Liver (tissue), 9 donors: ENCODE measurements around the gene CFAP410. TPM values are rescaled to one million over a fixed set of nuclear protein-coding genes. Genes with fewer than 3 reads are reported as not detected.
A peak's percentile ranks its signal among the peaks of the same experiment; 100 is the strongest.

Experiments
- DNase-seq: peaks from one replicate; pipeline ENCODE4 v3.0.0-alpha.2; 2017; ENCODE audit warnings: low spot score
- H3K27ac ChIP-seq, 2 donors: one replicate each; pipeline ENCODE4 v1.7.0; 2013; ENCODE audit warnings: inconsistent platforms in 2 of 2, low read length in 2 of 2, control low read depth in 1 of 2, low read depth in 1 of 2, mild to moderate bottlenecking in 1 of 2
- H3K27me3 ChIP-seq, 4 donors: one replicate each; pipeline versions ENCODE4 v1.6.1 to v1.7.0; 2013; ENCODE audit warnings: low read length in 3 of 4, inconsistent platforms in 1 of 4, mild to moderate bottlenecking in 1 of 4, moderate library complexity in 1 of 4; ENCODE audit not compliant: control insufficient read depth in 4 of 4, insufficient read depth in 4 of 4
- H3K36me3 ChIP-seq, 4 donors: one replicate each; pipeline versions ENCODE4 v1.6.1 to v1.7.0; 2013; ENCODE audit warnings: low read length in 3 of 4, mild to moderate bottlenecking in 3 of 4, low read depth in 1 of 4, moderate library complexity in 1 of 4; ENCODE audit not compliant: control insufficient read depth in 4 of 4, insufficient read depth in 3 of 4
- H3K4me1 ChIP-seq, 4 donors: one replicate each; pipeline versions ENCODE4 v1.6.1 to v1.7.0; 2013; ENCODE audit warnings: low read length in 3 of 4, mild to moderate bottlenecking in 3 of 4, moderate library complexity in 1 of 4; ENCODE audit not compliant: control insufficient read depth in 4 of 4, insufficient read depth in 4 of 4
- H3K4me3 ChIP-seq, 3 donors: one replicate each; pipeline versions ENCODE4 v1.6.1 to v1.7.0; 2013; ENCODE audit warnings: low read length in 3 of 3, control low read depth in 1 of 3, low read depth in 1 of 3, mild to moderate bottlenecking in 1 of 3
- H3K9ac ChIP-seq, 2 donors: one replicate each; pipeline ENCODE4 v1.7.0; 2013; ENCODE audit warnings: low read length in 2 of 2, mild to moderate bottlenecking in 2 of 2, moderate library complexity in 2 of 2, control low read depth in 1 of 2, low read depth in 1 of 2
- H3K9me3 ChIP-seq, 4 donors: one replicate each; pipeline versions ENCODE4 v1.6.1 to v1.7.0; 2013; ENCODE audit warnings: low read length in 3 of 4; ENCODE audit not compliant: control insufficient read depth in 4 of 4
- CTCF ChIP-seq: fragments of 150-350 bp; IDR thresholded peaks from 2 replicates; pipeline ENCODE4 v1.5.1; 2017; ENCODE audit warnings: improper control_type of control experiment, low read depth, low read length; ENCODE audit not compliant: missing input control
- EGR1 ChIP-seq, 2 donors: IDR thresholded peaks; 2 replicates each; pipeline ENCODE4 v1.6.1; 2016 to 2018; ENCODE audit warnings: antibody characterized with exemption in 2 of 2, low read depth in 2 of 2
- FOXA2 ChIP-seq: IDR thresholded peaks from 2 replicates; pipeline ENCODE4 v1.6.1; 2016; ENCODE audit warnings: antibody characterized with exemption
- GABPA ChIP-seq, 2 donors: IDR thresholded peaks in 1 of 2; conservative IDR thresholded peaks in 1 of 2; 2 replicates each; pipeline ENCODE4 v1.6.1; 2016; ENCODE audit warnings: antibody characterized with exemption in 2 of 2, mild to moderate bottlenecking in 1 of 2, moderate library complexity in 1 of 2
- HNF4A ChIP-seq, 2 donors: conservative IDR thresholded peaks; 2 replicates each; pipeline ENCODE4 v1.6.1; 2016; ENCODE audit warnings: antibody characterized with exemption in 2 of 2, mild to moderate bottlenecking in 2 of 2
- HNF4G ChIP-seq: IDR thresholded peaks from 2 replicates; pipeline ENCODE4 v1.6.1; 2016; ENCODE audit warnings: antibody characterized with exemption
- JUND ChIP-seq, 2 donors: IDR thresholded peaks; 2 replicates each; pipeline ENCODE4 v1.6.1; 2016; ENCODE audit warnings: antibody characterized with exemption in 2 of 2
- RAD21 ChIP-seq, 2 donors: IDR thresholded peaks; 2 replicates each; pipeline ENCODE4 v1.6.1; 2016; ENCODE audit warnings: antibody characterized with exemption in 2 of 2, mild to moderate bottlenecking in 2 of 2
- RXRA ChIP-seq, 2 donors: IDR thresholded peaks; 2 replicates each; pipeline ENCODE4 v1.6.1; 2017 to 2018; ENCODE audit warnings: antibody characterized with exemption in 2 of 2, mild to moderate bottlenecking in 1 of 2
- SP1 ChIP-seq: IDR thresholded peaks from 2 replicates; pipeline ENCODE4 v1.6.1; 2018; ENCODE audit warnings: antibody characterized with exemption, mild to moderate bottlenecking
- YY1 ChIP-seq: IDR thresholded peaks from 2 replicates; pipeline ENCODE4 v1.6.1; 2016; ENCODE audit warnings: antibody characterized with exemption, mild to moderate bottlenecking
- WGBS: extraction: QIAGEN DNeasy Blood & Tissue Kit; methylation state at CpG from one replicate; pipeline ENCODE4 v1.1.7; 2013; 5-methylcytosine and 5-hydroxymethylcytosine counted together
- polyA plus RNA-seq, 2 donors: library from polyadenylated mRNA; stranded (reverse) in 1 of 2; unstranded in 1 of 2; fragments of 200-250 nt in 1 of 2; fragments of >200 nt in 1 of 2; fragmentation: Nextera tagmentation in 1 of 2; extraction: Ambion mirVana in 1 of 2; gene quantifications; one replicate each; pipeline versions ENCODE4 v1.2.1 to v1.2.3, GENCODE V29; 2013 to 2015
- total RNA-seq, 2 donors: library from RNA; depleted of rRNA; stranded (reverse); fragments of >200 nt; gene quantifications; one replicate each; pipeline ENCODE4 v1.2.3, GENCODE V29; 2014
- TF ChIP-seq, protein P1 (sequence below): IDR thresholded peaks from 2 replicates; pipeline ENCODE4 v1.6.1; 2016; ENCODE audit warnings: antibody characterized with exemption
- donor health status: healthy.
- donor health status: healthy.
- donor health status: healthy.
- donor health status: healthy.
- donor health status: healthy.

CFAP410 gene
- total and polyA plus RNA-seq, 4 donors = 7.9 to 16.3 (median 12.3) TPM

GRCh38 chr21:44298301-44298700 is 40.9 kb downstream of the CFAP410 start:
- Histone ChIP-seq H3K4me3 (no peak overlapping the region), H3K9ac (no peak overlapping the region), H3K27ac (peak overlapping the region in 1 of 2 donors; percentile 34), H3K27me3 (no peaks in the 10 kb centered on the region), H3K36me3 (no peaks in the 10 kb centered on the region), H3K4me1 (peaks cover 12 to 42% (median 37%) of the 10 kb centered on the region in 4 donors), H3K9me3 (no peaks in the 10 kb centered on the region)
- no peak for TF ChIP-seq GABPA (IDR thresholded peaks at IDR 0.05 in 1 of 2, conservative IDR thresholded peaks at IDR 0.05 in 1 of 2)
- TF ChIP-seq RAD21 (IDR thresholded peaks at IDR 0.05) = peak in 1 of 2 donors; percentile 38
- DNase-seq = no peak
- WGBS = 93% methylated on average over 2 of the region's 2 CpGs

GRCh38 chr21:44297525-44298290 is 41.5 kb downstream of the CFAP410 start:
- Histone ChIP-seq H3K9me3 (no peaks in the 10 kb centered on the region), H3K36me3 (no peaks in the 10 kb centered on the region), H3K27me3 (no peaks in the 10 kb centered on the region), H3K4me3 (no peak overlapping the region), H3K4me1 (peaks cover 12 to 37% (median 33%) of the 10 kb centered on the region in 4 donors), H3K9ac (no peak overlapping the region), H3K27ac (peak overlapping the region in 1 of 2 donors; percentile 34)
- TF ChIP-seq GABPA (IDR thresholded peaks at IDR 0.05 in 1 of 2, conservative IDR thresholded peaks at IDR 0.05 in 1 of 2) = no peak
- TF ChIP-seq JUND (IDR thresholded peaks at IDR 0.05) = no peak
- peak; percentile 84 for TF ChIP-seq CTCF
- TF ChIP-seq HNF4A (conservative IDR thresholded peaks at IDR 0.05) = peak in 1 of 2 donors; percentile 19
- TF ChIP-seq RAD21 (IDR thresholded peaks at IDR 0.05) = peak; percentile 91 to 93
- TF ChIP-seq SP1 = peak; percentile 41
- peak; percentile 39 to 60 for TF ChIP-seq RXRA (IDR thresholded peaks at IDR 0.05)
- peak; percentile 79 for DNase-seq
- WGBS = 24% methylated on average over 22 of the region's 22 CpGs

GRCh38 chr21:44296916-44297315 is 42.3 kb downstream of the CFAP410 start:
- Histone ChIP-seq H3K4me1 (peaks cover 7 to 29% (median 25%) of the 10 kb centered on the region in 4 donors), H3K27me3 (no peaks in the 10 kb centered on the region), H3K9me3 (no peaks in the 10 kb centered on the region), H3K9ac (no peak overlapping the region), H3K27ac (no peak overlapping the region), H3K4me3 (no peak overlapping the region), H3K36me3 (no peaks in the 10 kb centered on the region)
- WGBS = 86% methylated on average over 13 of the region's 13 CpGs
- no peak for DNase-seq
- no peak for TF ChIP-seq EGR1 (IDR thresholded peaks at IDR 0.05; ENCODE audit: low read depth in 2 of 2)
- no peak for TF ChIP-seq HNF4A (conservative IDR thresholded peaks at IDR 0.05)
- no peak for TF ChIP-seq CTCF
- no peak for TF ChIP-seq FOXA2
- no peak for TF ChIP-seq RAD21 (IDR thresholded peaks at IDR 0.05)
- no peak for TF ChIP-seq HNF4G
- TF ChIP-seq GABPA (IDR thresholded peaks at IDR 0.05 in 1 of 2, conservative IDR thresholded peaks at IDR 0.05 in 1 of 2) = no peak
- TF ChIP-seq RXRA (IDR thresholded peaks at IDR 0.05) = no peak
- TF ChIP-seq, protein P1, sequence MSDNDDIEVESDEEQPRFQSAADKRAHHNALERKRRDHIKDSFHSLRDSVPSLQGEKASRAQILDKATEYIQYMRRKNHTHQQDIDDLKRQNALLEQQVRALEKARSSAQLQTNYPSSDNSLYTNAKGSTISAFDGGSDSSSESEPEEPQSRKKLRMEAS = no peak
- no peak for TF ChIP-seq YY1
